GM12875 (cell line): ENCODE measurements around the gene ADGRG1.

ENCODE experiments used
- H3K4me3 ChIP-seq: one replicate; pipeline ENCODE4 v1.5.1; 2011; ENCODE audit warnings: low read depth, low read length, control low read depth
- CTCF ChIP-seq: IDR thresholded peaks from 2 replicates; pipeline ENCODE4 v1.5.1; 2011; ENCODE audit warnings: low read depth, mild to moderate bottlenecking, control low read depth, inconsistent platforms, low read length, moderate library complexity, borderline replicate concordance; ENCODE audit not compliant: insufficient read depth

Gene ADGRG1

DNA sequence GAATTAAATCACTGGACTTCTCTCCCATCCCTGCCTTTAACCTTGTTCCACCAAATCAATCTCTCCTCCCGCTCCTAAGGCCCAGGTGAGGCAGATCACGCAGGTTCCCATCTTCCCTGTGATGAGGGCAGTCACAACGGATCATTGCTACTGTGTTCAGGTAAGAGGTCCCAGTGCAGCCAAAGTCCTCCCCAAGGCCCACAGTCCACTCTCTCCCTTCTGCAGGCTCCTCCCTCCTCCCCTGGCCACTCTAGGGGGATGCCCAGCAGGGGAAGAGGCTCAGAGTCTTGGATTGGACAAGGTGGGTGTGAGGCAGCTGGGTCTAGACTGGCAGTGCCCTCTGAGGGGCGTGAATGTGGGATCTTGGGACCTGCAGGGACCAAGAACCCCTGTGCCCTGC lies 37.1 kb downstream of the ADGRG1 start:
- TF ChIP-seq CTCF: no peak
- no peak overlapping the region for H3K4me3 ChIP-seq

DNA sequence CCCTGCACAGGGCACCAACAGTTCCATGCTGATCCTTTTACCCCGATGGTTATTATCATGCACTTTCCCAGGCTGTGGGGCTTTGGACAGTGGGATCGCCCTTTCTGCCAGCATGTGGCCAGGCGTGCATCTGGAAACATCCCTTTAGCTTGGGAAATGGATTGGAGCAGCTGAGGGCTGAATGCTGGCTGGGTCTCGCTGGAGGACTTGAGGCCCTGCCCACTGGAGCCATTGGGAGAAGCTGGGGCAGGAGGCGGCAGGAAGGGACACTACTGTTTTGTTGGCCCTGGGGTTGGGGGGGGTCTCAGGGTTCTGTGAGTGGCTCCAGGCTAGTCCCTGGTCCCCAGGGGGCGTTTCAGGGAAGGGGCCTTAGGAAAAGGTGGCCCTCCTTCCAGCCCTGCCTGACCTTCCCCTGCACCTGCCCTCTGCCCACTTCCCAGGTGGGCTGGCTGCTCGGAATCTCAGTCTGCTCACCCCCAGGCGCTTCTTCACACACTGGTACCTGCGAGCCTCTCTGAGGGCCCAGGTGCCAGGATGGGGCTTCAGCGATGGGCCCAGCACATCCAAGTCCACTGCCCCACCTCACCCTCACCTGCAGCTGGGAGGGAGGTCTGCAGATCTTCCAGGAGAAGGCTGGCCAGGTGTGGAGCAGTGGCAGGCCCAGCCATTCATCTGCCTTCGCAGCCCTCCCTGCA lies 38.1 kb downstream of the ADGRG1 start:
- no peak for TF ChIP-seq CTCF
- no peak overlapping the region for H3K4me3 ChIP-seq

DNA sequence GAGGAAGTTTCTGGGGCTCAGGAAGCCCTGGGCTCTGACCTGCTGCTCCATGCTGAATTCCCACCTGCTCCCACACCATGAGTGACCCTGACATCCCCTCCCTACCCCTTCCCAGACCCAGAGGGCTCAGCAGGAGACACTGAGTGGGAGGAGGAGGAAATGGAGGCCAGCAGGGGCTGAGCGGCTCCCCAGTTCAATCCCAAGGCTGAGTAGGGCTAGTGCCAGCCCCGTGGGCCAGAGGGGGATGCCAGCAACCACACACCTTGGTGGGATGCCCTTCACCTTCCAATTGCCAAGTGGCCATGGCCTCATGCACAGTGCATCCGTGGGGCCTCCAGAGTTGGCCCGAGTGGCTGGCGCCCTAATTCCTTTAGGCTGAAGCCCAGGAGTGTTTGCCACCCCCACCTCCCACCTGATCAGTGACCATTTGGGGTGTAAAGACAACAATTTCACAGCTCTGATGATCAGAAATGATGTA lies 38.7 kb downstream of the ADGRG1 start:
- no peak for TF ChIP-seq CTCF
- H3K4me3 ChIP-seq: no peak overlapping the region

DNA sequence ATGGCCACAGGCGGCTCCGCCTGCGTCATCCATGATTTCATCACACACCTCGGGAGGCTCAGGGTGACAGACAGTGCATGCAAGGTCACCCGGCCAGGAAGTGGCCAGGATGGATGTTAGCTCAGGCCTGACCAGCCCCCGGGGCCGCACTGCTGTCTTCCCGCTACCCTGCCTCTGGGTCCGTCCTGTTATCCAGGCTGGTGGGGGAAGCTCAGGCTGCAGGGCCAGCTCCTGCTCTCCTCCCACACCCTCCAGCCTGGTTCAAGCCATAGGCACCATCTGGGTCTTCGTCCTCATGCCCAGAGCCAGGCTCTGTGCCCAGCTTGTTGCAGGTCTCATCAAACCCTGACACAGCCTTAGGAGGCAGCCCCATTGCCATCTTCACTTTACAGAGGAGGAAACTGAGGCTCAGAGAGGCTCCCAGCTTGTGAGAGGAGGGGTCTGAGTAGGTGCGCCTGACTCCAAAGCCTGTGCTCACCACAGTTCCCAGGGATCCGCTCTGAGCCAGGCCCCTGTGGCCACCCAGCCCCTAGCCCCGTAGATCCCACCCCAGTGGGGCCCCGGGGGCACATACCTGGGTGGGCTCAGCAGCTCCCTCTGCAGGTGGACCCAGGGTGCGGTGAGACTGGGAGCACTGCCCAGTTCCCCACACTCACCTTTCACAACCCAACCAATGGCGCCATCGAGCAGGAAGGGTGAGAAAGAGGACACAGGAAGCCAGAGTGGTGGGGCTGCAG lies 39.3 kb downstream of the ADGRG1 start:
- H3K4me3 ChIP-seq: no peak overlapping the region

DNA sequence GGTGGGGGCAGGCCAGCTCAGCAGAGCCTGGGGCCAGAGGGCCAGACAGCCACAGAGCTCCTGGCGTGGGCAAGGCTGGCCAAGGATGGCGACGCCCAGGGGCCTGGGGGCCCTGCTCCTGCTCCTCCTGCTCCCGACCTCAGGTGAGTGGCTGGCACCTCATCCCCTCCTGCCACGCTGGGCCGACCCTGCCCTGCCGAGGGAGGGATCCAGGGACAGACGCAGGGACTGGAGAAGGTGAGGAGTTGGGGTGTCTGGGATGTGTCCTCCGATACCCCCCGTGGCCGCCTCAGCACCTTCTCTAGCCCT lies 39.8 kb downstream of the ADGRG1 start, which contains the start of gene ADGRG3:
ADGRG3 (plus strand) TSS at position 44 of the 309 bp plus-strand sequence; CDS start at position 86, 42 bp downstream.
- no peak for TF ChIP-seq CTCF
- H3K4me3 ChIP-seq: no peak within 1 kb of the TSS

More for the DNA sequence above, 39.3 kb downstream of the ADGRG1 start:
- TF ChIP-seq CTCF: peak; percentile 18; the same call in 1 of the 2 replicates

- H3K4me3 ChIP-seq: no peak overlapping the region
- no peak for TF ChIP-seq CTCF
These were observed 40.4 kb downstream of the ADGRG1 start for GRCh38 chr16:57668630-57669475.
